ENCODE measurements around the gene OTUD4. TPM values are rescaled to one million over a fixed set of nuclear protein-coding genes. Genes with fewer than 3 reads are reported as not detected.

The OTUD4 gene
- total RNA-seq, 1 donor from 2014 or later: 22.7 TPM

GRCh38 chr4:145161549-145161948, 18.8 kb downstream of the OTUD4 start:
- Mint-ChIP-seq H3K27me3 (ENCODE audit: unreplicated experiment) (no peaks in the 10 kb centered on the region), H3K27ac (ENCODE audit: unreplicated experiment) (no peak overlapping the region), H3K9me3 (ENCODE audit: unreplicated experiment) (no peaks in the 10 kb centered on the region), H3K36me3 (ENCODE audit: unreplicated experiment) (no peaks in the 10 kb centered on the region), H3K4me1 (ENCODE audit: low read depth, unreplicated experiment) (no peaks in the 10 kb centered on the region), H3K4me3 (ENCODE audit: unreplicated experiment) (no peak overlapping the region)
- TF ChIP-seq CTCF (IDR thresholded peaks at IDR 0.05; ENCODE audit: partially characterized antibody, unreplicated experiment): no peak
- DNase-seq: no peak

GRCh38 chr4:145156986-145157385, 23.4 kb downstream of the OTUD4 start:
- no peak for TF ChIP-seq CTCF (IDR thresholded peaks at IDR 0.05; ENCODE audit: partially characterized antibody, unreplicated experiment)
- no peak for DNase-seq
- H3K4me1 Mint-ChIP-seq (ENCODE audit: low read depth, unreplicated experiment): no peaks in the 10 kb centered on the region
- H3K27ac Mint-ChIP-seq (ENCODE audit: unreplicated experiment): no peak overlapping the region
- no peaks in the 10 kb centered on the region for H3K27me3 Mint-ChIP-seq (ENCODE audit: unreplicated experiment)
- H3K4me3 Mint-ChIP-seq (ENCODE audit: unreplicated experiment): no peak overlapping the region
- no peaks in the 10 kb centered on the region for H3K36me3 Mint-ChIP-seq (ENCODE audit: unreplicated experiment)
- H3K9me3 Mint-ChIP-seq (ENCODE audit: unreplicated experiment): no peaks in the 10 kb centered on the region

GRCh38 chr4:145155268-145155870, 25.0 kb downstream of the OTUD4 start:
- H3K27ac Mint-ChIP-seq (ENCODE audit: unreplicated experiment): no peak overlapping the region

GRCh38 chr4:145154573-145154972, 25.8 kb downstream of the OTUD4 start:
- Mint-ChIP-seq H3K9me3 (ENCODE audit: unreplicated experiment) (no peaks in the 10 kb centered on the region), H3K4me3 (ENCODE audit: unreplicated experiment) (no peak overlapping the region), H3K4me1 (ENCODE audit: low read depth, unreplicated experiment) (no peaks in the 10 kb centered on the region), H3K27ac (ENCODE audit: unreplicated experiment) (no peak overlapping the region), H3K36me3 (ENCODE audit: unreplicated experiment) (no peaks in the 10 kb centered on the region), H3K27me3 (ENCODE audit: unreplicated experiment) (no peaks in the 10 kb centered on the region)
- DNase-seq: no peak
- no peak for TF ChIP-seq CTCF (IDR thresholded peaks at IDR 0.05; ENCODE audit: partially characterized antibody, unreplicated experiment)

More at GRCh38 chr4:145155268-145155870, 25.0 kb downstream of the OTUD4 start:
- Mint-ChIP-seq H3K27me3 (ENCODE audit: unreplicated experiment) (no peaks in the 10 kb centered on the region), H3K4me1 (ENCODE audit: low read depth, unreplicated experiment) (no peaks in the 10 kb centered on the region), H3K4me3 (ENCODE audit: unreplicated experiment) (no peak overlapping the region), H3K9me3 (ENCODE audit: unreplicated experiment) (no peaks in the 10 kb centered on the region), H3K36me3 (ENCODE audit: unreplicated experiment) (no peaks in the 10 kb centered on the region)
- no peak for TF ChIP-seq CTCF (IDR thresholded peaks at IDR 0.05; ENCODE audit: partially characterized antibody, unreplicated experiment)
- DNase-seq: no peak

GRCh38 chr4:145153904-145154298, 26.5 kb downstream of the OTUD4 start:
- H3K27ac Mint-ChIP-seq (ENCODE audit: unreplicated experiment): no peak overlapping the region
- TF ChIP-seq CTCF (IDR thresholded peaks at IDR 0.05; ENCODE audit: partially characterized antibody, unreplicated experiment): no peak
- no peak for DNase-seq
- H3K36me3 Mint-ChIP-seq (ENCODE audit: unreplicated experiment): no peaks in the 10 kb centered on the region
- no peak overlapping the region for H3K4me3 Mint-ChIP-seq (ENCODE audit: unreplicated experiment)
- no peaks in the 10 kb centered on the region for H3K9me3 Mint-ChIP-seq (ENCODE audit: unreplicated experiment)
- no peaks in the 10 kb centered on the region for H3K27me3 Mint-ChIP-seq (ENCODE audit: unreplicated experiment)
- H3K4me1 Mint-ChIP-seq (ENCODE audit: low read depth, unreplicated experiment): no peaks in the 10 kb centered on the region
